Measurements from ENCODE around the gene OXLD1.

OXLD1 gene

DNA sequence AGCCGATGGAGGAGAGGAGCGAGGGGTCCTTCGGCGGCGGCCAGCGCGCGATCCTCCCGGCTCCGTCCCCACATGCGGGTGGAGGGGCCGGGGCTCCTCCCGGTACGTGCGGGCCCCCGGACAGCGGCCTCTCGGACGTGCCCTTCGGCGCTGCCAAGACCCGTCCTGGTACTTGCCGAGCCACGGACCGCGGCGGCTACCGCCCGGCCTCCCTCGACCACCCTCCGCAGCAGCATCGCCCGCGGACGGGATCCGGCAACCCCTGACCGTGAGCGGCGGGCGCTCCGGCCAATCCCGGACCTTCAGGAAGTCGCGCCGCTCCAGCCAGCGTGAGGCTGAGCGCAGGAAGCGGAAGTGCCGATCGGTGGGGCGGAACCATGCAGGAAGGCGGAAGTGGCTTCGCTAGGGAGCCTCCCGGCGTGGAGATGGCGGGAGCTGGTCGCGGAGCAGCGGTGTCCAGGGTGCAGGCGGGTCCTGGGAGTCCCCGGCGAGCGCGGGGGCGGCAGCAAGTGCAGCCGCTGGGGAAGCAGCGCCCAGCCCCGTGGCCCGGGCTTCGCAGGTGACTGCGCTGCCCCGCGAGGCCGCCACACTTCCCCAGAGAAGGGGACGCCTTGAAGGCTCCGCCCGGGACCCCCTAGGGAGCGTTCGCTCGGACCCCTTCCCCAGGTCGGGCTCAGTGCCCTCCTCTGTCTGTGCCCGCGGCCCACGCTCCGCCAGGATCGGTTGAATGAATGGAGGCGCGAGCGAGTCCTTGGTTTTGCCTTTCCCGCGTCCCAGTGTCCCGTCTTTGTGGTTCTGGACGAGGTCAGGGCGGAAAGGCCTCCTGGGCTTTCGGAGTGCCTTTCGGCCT lies at the start of gene OXLD1, which contains the start of gene CCDC137:
Gene OXLD1 (minus strand): TSS at position 264 of the 850 bp plus-strand sequence. CDS start 28 bp downstream, at position 236.
Gene CCDC137 (plus strand): TSS at position 396 of the 850 bp plus-strand sequence. CDS start 30 bp downstream, at position 426.
- peak; percentile 81 to 86 for DNase-seq (ENCODE audit: extremely low read depth in 1 of 2, low read depth in 1 of 2)

DNA sequence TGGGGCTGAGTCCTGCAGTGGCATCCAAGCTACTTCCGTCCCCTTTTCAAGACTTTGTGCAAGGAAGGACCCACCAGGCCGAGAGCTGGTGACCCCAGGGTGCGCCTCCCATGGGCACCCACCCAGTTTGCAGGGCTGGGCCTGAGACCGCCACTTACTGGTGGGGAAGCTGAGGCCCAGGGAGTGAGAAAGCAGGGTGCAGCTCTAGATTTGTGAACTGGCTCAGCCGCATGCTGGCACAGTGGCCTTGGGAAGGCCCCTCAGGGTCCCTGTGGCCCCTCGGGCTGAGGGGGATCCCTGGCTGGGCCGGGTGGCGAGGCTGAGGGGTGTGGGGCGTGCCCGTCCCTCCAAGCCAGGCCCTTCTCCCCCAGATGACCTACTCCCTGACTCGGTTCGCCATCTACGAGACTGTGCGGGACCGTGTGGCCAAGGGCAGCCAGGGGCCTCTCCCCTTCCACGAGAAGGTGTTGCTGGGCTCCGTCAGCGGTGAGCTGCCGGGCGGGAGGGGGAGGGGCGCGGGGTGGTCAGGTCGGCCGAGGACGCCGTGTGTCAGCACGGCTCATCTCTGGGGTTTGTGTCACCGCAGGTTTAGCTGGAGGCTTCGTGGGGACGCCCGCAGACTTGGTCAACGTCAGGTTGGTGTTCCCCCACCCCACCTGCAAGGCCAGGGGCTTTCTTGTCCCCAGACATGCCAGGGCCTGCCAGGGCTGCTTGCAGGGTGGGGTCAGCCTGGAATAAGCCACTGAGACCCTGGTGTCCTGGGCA lies 48.9 kb upstream of the OXLD1 start:
- no peak for DNase-seq (ENCODE audit: extremely low read depth in 1 of 2, low read depth in 1 of 2)

DNA sequence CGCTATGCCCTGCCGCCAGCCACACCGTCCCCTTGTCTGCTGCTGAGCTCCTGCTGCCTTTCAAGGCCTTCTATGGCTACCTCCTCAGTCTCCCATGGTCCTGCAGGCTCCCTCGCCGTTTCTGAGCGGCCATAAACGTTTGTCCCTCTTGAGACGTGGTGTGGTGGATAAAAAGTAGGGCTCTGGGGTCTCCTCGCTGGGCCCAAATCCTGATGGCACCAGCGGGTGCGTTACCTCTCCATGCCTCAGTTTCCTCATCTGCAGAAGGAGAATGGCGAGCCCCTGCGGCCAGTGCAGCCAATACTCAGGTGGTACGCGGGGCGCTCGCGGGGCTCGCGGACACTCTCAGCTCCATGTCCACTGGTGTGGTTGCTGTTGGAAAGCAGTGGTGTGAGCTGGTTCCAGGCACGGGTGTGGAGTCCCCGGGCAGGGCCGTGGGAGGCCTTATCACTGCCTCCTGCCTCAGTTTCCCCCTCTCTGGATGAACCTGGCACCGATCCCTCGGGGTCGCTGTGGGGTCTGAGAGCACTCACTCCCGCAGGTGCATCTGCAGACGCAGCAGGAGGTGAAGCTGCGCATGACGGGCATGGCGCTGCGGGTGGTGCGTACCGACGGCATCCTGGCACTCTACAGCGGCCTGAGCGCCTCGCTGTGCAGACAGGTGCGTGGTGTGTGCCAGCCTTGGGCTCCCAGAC lies 48.2 kb upstream of the OXLD1 start:
- DNase-seq (ENCODE audit: extremely low read depth in 1 of 2, low read depth in 1 of 2): no peak

DNA sequence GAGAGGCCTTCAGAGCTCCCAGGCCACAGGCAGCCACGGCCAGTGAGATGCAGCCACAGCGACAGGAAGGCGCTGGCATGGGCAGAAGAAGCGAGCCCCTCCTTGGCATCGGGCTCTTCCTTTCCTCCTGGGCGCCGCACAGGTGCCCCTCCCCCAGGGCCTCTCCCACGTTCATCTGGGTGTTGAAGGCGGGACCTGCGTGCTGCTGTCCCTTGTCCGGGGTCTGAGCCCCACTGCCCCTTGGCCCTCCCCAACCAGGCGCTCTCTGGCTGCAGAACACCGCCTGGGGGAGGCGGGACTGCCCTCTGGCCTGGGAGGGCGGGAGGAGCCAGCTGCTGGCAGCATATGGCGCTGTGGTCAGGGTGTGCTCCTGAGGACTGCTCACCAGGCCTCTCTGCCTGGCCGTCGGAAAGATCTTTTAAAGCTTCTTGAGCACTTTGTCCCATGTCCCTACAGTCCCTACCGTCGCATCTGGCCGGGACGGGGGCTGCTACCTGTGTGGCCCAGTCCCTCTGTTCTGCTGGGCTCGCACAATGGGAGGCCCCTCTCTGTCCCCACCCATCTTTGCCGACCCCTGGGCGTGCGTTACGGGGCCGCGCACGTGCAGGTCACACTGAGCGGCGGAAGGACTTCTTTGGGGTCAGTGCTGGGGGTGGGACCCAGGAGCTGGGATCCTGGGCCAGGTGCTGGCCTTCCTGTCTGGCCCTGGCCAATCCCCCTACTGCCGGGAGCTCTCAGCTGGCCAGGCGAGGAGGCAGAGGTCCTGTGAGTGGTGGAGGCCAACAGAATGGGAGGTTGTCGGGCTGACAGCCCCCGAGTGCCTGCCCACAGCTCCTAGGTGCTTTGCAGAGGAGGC lies 47.4 kb upstream of the OXLD1 start:
- no peak for DNase-seq (ENCODE audit: extremely low read depth in 1 of 2, low read depth in 1 of 2)

DNA sequence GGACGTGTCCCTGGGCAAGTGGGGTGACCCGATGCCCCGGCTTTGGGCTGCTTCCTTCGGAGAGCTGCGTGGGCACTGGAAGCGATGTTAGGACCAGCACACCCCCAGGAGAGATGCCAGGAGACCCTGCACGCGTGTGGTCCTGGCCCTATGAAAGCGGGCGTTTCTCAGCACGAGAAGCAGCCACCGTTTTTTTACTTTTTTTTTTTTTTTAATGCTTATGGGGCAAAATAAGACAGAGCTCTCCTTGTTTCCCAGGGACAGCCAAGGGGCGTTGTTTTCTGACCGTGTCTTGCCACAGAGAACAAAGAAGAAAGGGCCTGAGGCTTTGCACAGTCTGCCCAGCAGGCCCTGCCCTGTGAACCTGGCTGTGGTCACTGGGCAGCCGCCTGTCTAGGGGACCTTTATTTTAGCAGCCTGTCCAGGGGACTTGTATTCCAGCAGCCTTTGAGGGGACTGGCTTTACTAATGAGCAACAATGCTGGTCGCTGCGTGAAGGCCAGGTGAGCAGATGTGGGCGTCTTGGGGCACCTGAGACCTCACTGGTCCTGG lies 46.7 kb upstream of the OXLD1 start:
- no peak for DNase-seq (ENCODE audit: extremely low read depth in 1 of 2, low read depth in 1 of 2)

DNA sequence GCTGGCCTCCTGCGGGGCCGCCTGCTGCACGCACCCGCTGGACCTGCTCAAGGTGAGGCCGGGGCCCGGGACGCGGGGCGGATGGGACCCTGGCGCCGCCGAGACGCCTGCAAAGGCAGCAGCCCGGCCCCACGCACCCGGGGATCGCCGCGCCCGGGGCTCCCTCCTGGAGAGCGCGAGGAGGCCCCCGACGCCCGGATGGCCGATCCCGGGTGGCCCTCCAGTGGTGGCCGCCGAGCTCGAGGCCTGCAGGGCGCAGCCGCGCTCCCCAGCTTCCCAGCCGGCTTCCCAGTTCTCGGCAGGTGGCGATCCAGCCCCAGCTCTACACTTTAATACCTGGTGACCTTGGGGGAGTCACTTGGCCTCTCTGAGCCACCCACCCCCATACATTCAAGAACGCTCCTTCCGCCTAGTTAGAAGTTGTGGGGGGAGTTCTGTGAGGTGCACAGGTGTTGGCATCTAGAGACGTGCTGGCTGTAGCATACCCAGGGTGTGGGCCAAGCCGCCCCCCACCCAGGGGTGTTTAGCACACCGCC lies 46.1 kb upstream of the OXLD1 start:
- no peak for DNase-seq (ENCODE audit: extremely low read depth in 1 of 2, low read depth in 1 of 2)

DNA sequence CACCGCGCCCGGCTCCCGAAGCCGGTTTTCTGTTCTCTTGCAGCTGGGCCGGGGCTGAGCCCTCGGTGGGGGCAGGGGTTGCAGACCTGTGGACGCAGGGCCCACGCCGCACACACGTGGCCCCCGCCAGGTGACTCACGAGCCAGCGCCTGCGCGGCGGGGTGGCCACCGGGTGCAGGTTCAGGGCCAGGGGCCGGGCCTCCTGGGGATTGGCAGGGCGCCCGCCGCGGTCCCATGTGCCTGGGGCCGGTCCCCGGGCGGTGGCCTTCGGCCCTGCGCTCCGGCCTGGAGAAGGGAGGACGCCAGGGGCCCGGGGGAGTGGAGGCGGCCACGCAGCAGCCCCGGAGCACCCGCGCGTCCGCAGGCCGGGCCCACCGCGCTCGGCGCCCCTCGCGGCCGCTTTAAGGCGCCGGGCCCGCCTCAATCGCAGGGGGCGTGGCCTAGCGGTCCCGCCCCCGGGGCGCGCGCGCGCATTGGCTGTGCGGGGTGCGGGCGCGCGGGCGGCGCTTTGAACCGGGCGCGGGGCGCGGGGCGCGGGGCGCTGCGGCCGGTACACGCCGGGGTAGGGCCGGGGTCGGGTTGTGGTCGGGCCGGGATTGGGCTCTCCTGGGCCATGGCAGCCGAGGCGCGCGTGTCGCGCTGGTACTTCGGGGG lies 45.5 kb upstream of the OXLD1 start, which contains the start of gene SLC25A10:
Gene SLC25A10 (plus strand): TSS at position 471 of the 654 bp plus-strand sequence. CDS start 143 bp downstream, at position 614.
- DNase-seq (ENCODE audit: extremely low read depth in 1 of 2, low read depth in 1 of 2): peak; percentile 30 to 66

DNA sequence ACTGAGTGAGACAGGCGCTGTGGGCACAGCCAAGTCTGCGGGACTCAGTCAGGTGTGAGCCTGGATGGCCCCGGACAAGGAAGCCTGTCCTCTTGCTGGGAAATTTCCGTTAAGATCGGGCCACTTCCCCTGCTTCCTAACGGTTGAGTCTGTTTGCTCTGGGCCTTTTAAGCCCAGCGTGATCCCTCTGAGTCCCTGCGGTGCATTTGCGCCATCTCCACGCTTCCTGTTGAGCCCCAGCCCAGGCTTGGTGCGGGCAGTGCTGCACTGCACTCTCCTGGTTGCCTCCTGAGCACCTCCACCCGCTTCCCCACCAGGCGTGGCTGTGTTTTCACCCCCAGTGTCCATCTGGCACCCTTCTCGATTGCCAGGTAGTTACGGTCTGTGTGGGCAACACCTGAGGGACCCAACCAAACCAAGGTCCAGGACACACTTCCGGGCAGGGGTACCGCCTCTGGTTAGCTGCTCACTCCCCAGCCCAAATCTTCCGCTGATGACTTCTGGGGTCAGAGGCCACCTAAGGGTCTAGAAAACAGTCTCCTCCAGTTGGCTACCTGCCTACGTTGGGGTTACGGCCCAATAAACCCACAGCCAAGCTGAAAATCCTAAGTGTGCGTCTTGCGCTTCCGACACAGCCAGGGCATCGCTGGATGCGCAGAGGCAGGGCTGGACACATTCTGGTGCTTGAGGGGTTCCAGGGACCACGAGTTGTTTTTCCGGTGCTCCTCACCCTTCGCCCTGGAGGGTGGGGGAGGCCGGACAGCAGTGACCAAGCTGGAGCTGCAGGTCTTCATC lies 44.3 kb upstream of the OXLD1 start:
- DNase-seq (ENCODE audit: extremely low read depth in 1 of 2, low read depth in 1 of 2): no peak

DNA sequence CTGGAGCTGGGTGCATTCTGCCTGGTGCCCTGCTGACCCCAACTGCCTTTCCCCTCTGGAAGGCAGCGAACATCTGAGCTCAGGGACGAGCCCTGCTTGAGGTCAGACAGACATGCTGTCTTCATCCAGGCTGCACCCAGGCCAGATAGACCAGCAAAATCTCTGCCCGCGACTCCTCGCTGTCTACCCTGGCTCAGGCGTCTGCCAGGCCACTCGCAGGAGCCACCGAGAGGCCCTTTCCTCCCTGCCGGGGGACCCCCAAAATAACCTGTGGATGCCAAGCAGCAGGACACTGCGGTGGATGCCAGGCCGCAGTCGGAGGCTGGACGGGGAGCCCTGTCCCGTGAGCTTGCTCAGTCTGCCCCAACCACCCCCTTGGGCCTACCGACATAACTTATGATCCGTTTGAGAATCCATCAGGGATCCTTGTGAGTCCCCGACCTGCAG lies 42.4 kb upstream of the OXLD1 start:
- DNase-seq (ENCODE audit: extremely low read depth in 1 of 2, low read depth in 1 of 2): no peak

DNA sequence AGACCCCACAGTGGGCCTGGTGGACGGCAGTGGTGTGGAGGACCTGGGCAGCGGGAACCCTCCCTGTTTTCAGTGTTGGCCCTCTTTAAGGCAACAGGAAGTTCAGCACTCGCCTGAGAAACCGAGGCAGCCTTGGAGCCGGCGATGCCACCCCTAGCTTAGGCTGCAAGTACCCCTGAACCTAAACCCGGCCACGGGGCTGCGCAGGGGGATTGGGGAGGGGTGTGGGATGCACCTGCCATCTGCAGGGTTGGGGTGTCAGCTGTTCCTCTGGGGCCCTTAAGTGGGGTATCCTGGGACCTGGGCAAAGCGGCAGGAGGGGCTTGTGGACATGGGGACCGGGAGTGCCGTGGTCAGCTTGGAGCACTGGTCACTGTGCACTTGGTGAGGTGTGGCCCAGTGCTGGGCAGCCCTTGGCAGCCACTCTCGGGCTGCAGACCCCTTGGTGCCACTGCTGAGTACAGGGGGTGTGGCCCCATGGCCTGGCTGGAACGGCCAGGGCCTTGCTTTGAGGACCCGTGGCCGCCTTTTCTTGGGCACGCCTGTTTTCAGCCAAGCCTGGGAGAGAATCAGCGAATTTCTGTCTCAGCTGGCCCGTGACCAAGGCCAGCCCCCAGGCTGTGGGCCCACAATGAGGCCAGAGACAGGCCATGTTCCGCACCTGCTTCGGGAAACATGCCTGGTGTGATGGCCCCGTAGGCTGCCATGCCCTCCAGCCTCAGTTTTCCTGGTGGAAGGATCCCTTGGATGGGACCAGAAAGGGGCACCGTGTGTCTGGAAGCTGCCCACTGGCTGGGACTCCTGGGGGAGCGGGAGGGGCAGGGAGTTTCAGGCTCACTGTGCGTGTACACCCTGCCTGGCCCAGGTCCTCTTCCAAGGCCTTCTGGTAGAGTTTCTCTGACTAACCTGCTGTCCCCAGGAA lies 41.6 kb upstream of the OXLD1 start:
- DNase-seq (ENCODE audit: extremely low read depth in 1 of 2, low read depth in 1 of 2): no peak

DNA sequence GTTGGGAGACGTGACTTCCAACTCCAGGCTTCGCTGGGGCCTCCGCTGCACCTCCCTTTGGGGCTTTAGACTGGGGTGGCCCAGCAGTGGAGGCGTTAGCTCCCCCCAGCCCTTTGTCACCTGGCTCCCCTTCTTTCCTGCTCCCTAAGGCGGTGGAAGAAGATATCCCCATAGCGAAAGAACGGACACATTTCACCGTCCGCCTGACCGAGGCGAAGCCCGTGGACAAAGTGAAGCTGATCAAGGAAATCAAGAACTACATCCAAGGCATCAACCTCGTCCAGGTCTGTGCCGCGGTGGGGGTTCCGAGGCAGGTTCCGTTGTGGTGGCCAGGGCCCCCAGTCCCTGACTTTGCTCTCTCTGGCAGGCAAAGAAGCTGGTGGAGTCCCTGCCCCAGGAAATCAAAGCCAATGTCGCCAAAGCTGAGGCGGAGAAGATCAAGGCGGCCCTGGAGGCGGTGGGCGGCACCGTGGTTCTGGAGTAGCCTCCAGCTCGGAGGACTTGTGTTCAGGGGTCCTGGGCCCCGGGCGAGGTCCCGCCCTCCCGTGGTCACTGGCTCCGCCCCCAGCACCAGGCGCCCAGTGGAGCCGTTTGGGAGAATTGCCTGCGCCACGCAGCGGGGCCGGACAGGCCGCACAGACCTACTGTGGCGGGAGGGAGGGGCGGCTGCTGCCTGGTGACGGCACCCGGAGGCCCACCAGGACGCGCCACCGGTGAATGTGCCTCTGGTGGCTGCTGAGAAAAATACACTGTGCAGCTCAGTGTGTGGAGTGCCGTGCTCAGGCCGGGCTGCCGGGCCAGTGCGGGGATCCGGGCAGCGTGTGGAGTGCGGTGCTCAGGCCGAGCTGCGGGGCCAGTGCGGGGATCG lies 40.6 kb upstream of the OXLD1 start:
- no peak for DNase-seq (ENCODE audit: extremely low read depth in 1 of 2, low read depth in 1 of 2)

DNA sequence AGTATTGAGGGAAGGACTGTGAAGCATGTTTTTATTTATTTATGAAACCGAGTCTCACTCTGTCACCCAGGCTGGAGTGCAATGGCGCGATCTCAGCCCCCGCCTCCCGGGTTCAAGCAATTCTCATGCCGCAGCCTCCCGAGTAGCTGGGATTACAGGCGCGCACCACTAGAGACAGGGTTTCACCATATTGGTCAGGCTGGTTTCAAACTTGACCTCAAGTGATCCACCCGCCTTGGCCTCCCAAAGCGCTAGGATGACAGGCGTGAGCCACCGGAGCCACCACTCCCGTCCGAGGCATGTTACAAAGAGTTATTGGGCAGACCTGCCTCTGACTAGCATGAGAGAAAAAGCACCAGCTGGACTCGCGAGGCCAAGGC lies 39.8 kb upstream of the OXLD1 start:
- no peak for DNase-seq (ENCODE audit: extremely low read depth in 1 of 2, low read depth in 1 of 2)

DNA sequence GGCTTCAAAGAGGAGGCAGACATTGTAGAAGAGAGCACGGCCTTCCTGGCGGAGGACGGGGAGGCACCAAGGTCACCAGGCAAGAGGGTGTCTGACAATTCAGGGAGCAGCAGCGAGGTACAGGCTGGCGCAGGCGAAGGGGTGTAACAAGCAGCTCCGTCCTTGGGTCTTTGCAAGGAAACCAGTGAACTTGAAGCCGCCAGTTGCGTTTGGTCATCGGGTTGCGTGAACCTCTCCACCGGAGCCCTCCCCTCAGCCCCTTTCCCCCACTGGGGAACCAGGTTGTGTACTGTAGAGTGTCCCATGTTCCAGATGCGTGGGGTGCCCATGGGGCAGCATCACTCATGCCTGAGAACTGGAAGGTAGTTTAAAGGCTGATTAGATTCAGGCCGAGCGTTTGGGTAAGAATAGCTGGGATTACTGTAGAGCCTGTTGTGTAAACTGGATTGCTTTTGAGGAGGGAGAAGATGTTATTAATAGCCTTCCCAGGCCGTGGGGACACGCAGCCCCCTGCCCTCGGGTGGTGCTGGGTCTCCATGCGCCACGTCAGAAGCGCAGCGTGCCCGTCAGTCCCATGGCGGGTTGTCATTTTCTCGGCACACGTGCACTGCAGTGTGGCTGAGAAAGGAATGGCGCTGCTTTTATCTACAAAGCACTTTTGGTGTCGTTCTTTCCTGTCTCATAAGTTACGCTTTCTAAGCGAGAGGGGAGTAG lies 39.3 kb upstream of the OXLD1 start:
- no peak for DNase-seq (ENCODE audit: extremely low read depth in 1 of 2, low read depth in 1 of 2)

DNA sequence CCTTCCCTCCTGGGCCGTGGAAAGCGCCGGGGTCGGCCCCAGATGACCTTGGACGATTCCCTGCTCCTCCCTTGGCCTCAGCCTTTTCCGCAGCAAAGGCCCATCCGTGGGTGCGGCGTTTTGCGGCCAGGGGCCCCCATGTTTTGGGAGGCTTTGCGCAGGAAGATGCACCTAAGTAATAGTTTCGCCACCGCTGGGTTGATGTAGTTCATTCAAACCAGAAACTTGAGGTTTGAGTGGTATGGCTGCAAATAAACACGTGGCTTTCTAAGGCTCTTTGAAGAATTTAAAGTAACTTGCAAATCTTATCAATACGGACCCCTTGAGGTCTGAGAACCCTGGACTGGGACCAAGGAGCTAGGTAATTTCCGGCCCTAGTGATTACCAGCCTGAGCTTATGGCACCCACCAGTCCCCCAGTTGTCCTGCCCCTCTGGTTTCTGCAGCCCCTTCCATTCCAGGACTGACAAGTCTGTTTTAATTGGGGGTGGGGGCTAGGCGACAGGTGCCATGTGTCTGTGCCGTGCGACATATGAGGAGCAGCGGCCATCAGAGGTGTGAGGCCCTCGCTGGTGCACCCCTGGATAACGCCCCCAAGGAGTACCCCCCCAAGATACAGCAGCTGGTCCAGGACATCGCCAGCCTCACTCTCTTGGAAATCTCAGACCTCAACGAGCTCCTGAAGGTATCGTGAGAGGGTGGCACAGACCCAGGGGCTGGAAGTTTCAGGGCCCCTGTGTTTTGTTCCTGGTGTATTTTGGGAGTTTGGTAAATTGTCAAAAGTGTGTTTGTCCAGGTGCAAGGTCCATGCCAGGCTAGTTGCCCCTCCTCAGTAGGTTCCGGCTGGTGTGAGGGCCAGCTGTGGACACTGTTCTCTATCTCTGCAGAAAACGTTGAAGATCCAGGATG lies 37.6 kb upstream of the OXLD1 start:
- DNase-seq (ENCODE audit: extremely low read depth in 1 of 2, low read depth in 1 of 2): no peak
